Ishikawa (cell line): ENCODE data around the gene GALNTL6.

Experiments
- EP300 ChIP-seq: IDR thresholded peaks from 2 replicates; pipeline ENCODE4 v1.6.1; 2012; ENCODE audit warnings: borderline replicate concordance
- REST ChIP-seq: IDR thresholded peaks from 2 replicates; pipeline ENCODE4 v1.6.1; 2012; ENCODE audit warnings: low read depth, mild to moderate bottlenecking
- TAF1 ChIP-seq: IDR thresholded peaks from 2 replicates; pipeline ENCODE4 v1.6.1; 2012; ENCODE audit warnings: low read depth, mild to moderate bottlenecking
- YY1 ChIP-seq: IDR thresholded peaks from 2 replicates; pipeline ENCODE4 v1.6.1; 2012; ENCODE audit warnings: low read depth

GRCh38 chr4:172109466-172109865, 296.3 kb downstream of the GALNTL6 start:
- TF ChIP-seq REST = no peak
- TF ChIP-seq TAF1 = no peak
- TF ChIP-seq EP300 = no peak
- no peak for TF ChIP-seq YY1
